ENCODE measurements around the gene CALM1.

CALM1 gene

GRCh38 chr14:90408713-90409112 is 11.9 kb downstream of the CALM1 start:
- no peak for DNase-seq (ENCODE audit: low read depth in 2 of 2)

GRCh38 chr14:90409209-90409730 is 12.4 kb downstream of the CALM1 start:
- no peak for DNase-seq (ENCODE audit: low read depth in 2 of 2)

- DNase-seq (ENCODE audit: low read depth in 2 of 2): no peak
Measured at GRCh38 chr14:90412058-90412457, 15.2 kb downstream of the CALM1 start.

GRCh38 chr14:90416720-90417119 is 19.9 kb downstream of the CALM1 start:
- no peak for DNase-seq (ENCODE audit: low read depth in 2 of 2)

- DNase-seq (ENCODE audit: low read depth in 2 of 2): no peak
Measured at GRCh38 chr14:90418053-90418452, 21.2 kb downstream of the CALM1 start.

- no peak for DNase-seq (ENCODE audit: low read depth in 2 of 2)
Measured at GRCh38 chr14:90419200-90419599, 22.4 kb downstream of the CALM1 start.

- no peak for DNase-seq (ENCODE audit: low read depth in 2 of 2)
Measured at GRCh38 chr14:90421001-90421631, 24.3 kb downstream of the CALM1 start.

- DNase-seq (ENCODE audit: low read depth in 2 of 2): no peak
Measured at GRCh38 chr14:90421632-90422020, 24.8 kb downstream of the CALM1 start.

- no peak for DNase-seq (ENCODE audit: low read depth in 2 of 2)
Measured at GRCh38 chr14:90423166-90423565, 26.3 kb downstream of the CALM1 start.

- no peak for DNase-seq (ENCODE audit: low read depth in 2 of 2)
Measured at GRCh38 chr14:90424075-90424474, 27.2 kb downstream of the CALM1 start.

GRCh38 chr14:90424686-90425372 is 28.0 kb downstream of the CALM1 start:
- DNase-seq (ENCODE audit: low read depth in 2 of 2): no peak

GRCh38 chr14:90425373-90425879 is 28.6 kb downstream of the CALM1 start:
- no peak for DNase-seq (ENCODE audit: low read depth in 2 of 2)

- no peak for DNase-seq (ENCODE audit: low read depth in 2 of 2)
Measured at GRCh38 chr14:90426031-90426540, 29.3 kb downstream of the CALM1 start.

- no peak for DNase-seq (ENCODE audit: low read depth in 2 of 2)
Measured at GRCh38 chr14:90426663-90427062, 29.8 kb downstream of the CALM1 start.

- DNase-seq (ENCODE audit: low read depth in 2 of 2): no peak
Measured at GRCh38 chr14:90427848-90428426, 31.1 kb downstream of the CALM1 start.

- DNase-seq (ENCODE audit: low read depth in 2 of 2): no peak
Measured at GRCh38 chr14:90428676-90429075, 31.8 kb downstream of the CALM1 start.

GRCh38 chr14:90429236-90429635 is 32.4 kb downstream of the CALM1 start:
- DNase-seq (ENCODE audit: low read depth in 2 of 2): no peak

GRCh38 chr14:90429754-90430153 is 32.9 kb downstream of the CALM1 start:
- DNase-seq (ENCODE audit: low read depth in 2 of 2): no peak

GRCh38 chr14:90434370-90435020 is 37.7 kb downstream of the CALM1 start:
- DNase-seq (ENCODE audit: low read depth in 2 of 2): no peak

- DNase-seq (ENCODE audit: low read depth in 2 of 2): no peak
Measured at GRCh38 chr14:90438841-90439240, 42.0 kb downstream of the CALM1 start.

GRCh38 chr14:90440021-90440451 is 43.2 kb downstream of the CALM1 start:
- no peak for DNase-seq (ENCODE audit: low read depth in 2 of 2)

- DNase-seq (ENCODE audit: low read depth in 2 of 2): no peak
Measured at GRCh38 chr14:90440592-90440991, 43.8 kb downstream of the CALM1 start.

All from stimulated activated CD4-positive, alpha-beta T cell treated with anti-CD3 and anti-CD28 coated beads, Interleukin-12 subunit alpha, Interleukin-12 subunit beta, amount 100 ng/mL, for 24 hours (primary cell).